ENCODE data around the gene OSBPL10. TPM values are rescaled to one million over a fixed set of nuclear protein-coding genes. Genes with fewer than 3 reads are reported as not detected.

Gene OSBPL10
- total RNA-seq, 1 experiment from 2014 or later: 4.8 TPM

GRCh38 chr3:31621314-31621713, 359.7 kb downstream of the OSBPL10 start:
- no peak for DNase-seq (ENCODE audit: low read depth)

- no peak for DNase-seq (ENCODE audit: low read depth)
Measured at GRCh38 chr3:31620656-31621055, 360.4 kb downstream of the OSBPL10 start.

GRCh38 chr3:31616711-31617110, 364.4 kb downstream of the OSBPL10 start:
- DNase-seq (ENCODE audit: low read depth): no peak

DNA sequence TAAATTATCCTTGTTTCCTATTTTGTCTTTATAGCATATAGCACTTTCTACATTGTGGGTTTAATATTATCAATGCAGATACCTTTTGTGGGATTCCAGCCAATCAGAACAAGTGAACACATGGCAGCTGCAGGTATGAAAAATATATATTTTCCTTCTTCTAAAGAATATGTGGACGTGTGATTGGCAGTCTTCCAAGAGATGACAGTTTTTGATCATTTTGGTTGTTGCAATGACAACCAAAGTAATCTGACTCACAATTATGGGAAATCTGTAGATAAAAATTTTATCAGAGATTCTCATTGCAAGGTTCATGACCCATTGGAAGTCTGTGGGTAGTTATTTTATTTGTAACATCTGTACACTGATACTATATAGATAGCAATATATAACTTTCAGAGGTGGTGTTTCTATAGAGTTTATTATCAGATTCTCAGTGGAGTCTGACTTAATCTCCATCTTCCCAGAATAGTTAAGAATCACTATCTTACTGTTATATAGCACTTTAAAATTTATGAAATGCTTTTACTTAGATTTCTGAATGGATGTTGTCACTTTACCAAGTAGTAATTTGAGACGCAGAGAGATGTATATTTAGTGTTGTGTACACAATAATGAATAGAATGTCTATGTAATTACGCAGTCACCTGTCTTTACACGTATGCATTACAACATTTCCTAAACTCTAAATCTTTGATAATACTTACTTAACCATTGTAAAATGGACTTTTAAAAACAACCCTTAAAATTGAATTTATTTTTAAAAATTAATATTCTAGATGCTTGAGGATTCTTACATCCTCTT, 365.8 kb downstream of the OSBPL10 start:
- DNase-seq (ENCODE audit: low read depth): no peak

- DNase-seq (ENCODE audit: low read depth): no peak
Measured at GRCh38 chr3:31614162-31614921, 366.7 kb downstream of the OSBPL10 start.

GRCh38 chr3:31613654-31614053, 367.4 kb downstream of the OSBPL10 start:
- DNase-seq (ENCODE audit: low read depth): no peak

DNA sequence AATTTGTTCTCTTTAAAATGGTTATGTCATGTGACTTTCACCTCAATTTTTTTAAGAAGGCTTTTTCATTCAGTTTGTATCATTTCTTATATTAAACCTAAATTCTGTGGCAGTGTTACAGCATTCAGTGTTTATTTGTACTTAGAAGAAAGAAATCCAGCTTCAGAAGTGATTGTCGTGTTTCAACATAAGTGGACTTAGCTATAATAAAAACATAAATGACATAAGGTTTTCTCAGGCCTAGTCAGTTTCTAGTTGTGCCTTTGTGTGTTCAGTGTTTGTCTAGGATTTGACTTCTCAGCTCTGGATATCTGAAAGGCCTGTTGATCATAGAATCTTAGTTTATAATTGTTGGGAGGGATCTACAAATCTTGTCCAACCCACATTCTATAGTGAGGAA, 367.9 kb downstream of the OSBPL10 start:
- DNase-seq (ENCODE audit: low read depth): no peak

Other genes with a start within 250 kb of the OSBPL10 start
- 0.34 TPM in 1 of 2 replicates, not detected in the other for gene ZNF860, start 488 bp upstream of the OSBPL10 start, total RNA-seq (2014; rRNA removed; shearing (Covaris generic))
- 6.7 and 6.8 TPM in 2 replicates for gene GPD1L, start 125.4 kb upstream of the OSBPL10 start, total RNA-seq (2014; rRNA removed; shearing (Covaris generic))